Epithelial cell of esophagus (primary cell): ENCODE measurements around the gene LRRC1.

Source experiments
- DNase-seq: peaks from one replicate; pipeline ENCODE4 v3.0.0; 2010; ENCODE audit warnings: low read depth
- H3K4me3 ChIP-seq: 2 replicates; pipeline ENCODE4 v1.5.1; 2011; ENCODE audit warnings: mild to moderate bottlenecking, low read length, control low read depth
- CTCF ChIP-seq: IDR thresholded peaks from 2 replicates; pipeline ENCODE4 v1.5.1; 2011; ENCODE audit warnings: low read depth, mild to moderate bottlenecking, low read length, control low read depth, inconsistent platforms; ENCODE audit not compliant: insufficient read depth; ENCODE audit errors: missing control alignments

LRRC1 gene

GRCh38 chr6:53889365-53889764 is 94.6 kb downstream of the LRRC1 start:
- DNase-seq: no peak
- TF ChIP-seq CTCF: no peak
- no peak overlapping the region for H3K4me3 ChIP-seq

GRCh38 chr6:53892707-53893106 is 97.9 kb downstream of the LRRC1 start:
- no peak overlapping the region for H3K4me3 ChIP-seq
- TF ChIP-seq CTCF: no peak
- DNase-seq: no peak

- TF ChIP-seq CTCF: no peak
- no peak overlapping the region for H3K4me3 ChIP-seq
- peak; percentile 71 for DNase-seq
These were observed 99.3 kb downstream of the LRRC1 start for GRCh38 chr6:53894091-53894490.

- no peak for TF ChIP-seq CTCF
- no peak overlapping the region for H3K4me3 ChIP-seq
- peak; percentile 7 for DNase-seq
These were observed 101.4 kb downstream of the LRRC1 start for GRCh38 chr6:53896196-53896595.

- DNase-seq: no peak
- H3K4me3 ChIP-seq: no peak overlapping the region
- no peak for TF ChIP-seq CTCF
These were observed 103.4 kb downstream of the LRRC1 start for GRCh38 chr6:53898026-53898795.

GRCh38 chr6:53899512-53899911 is 104.7 kb downstream of the LRRC1 start:
- no peak for DNase-seq
- no peak overlapping the region for H3K4me3 ChIP-seq
- no peak for TF ChIP-seq CTCF

GRCh38 chr6:53903357-53903756 is 108.6 kb downstream of the LRRC1 start:
- no peak for TF ChIP-seq CTCF
- no peak overlapping the region for H3K4me3 ChIP-seq
- no peak for DNase-seq
